T-helper 1 cell treated with Interleukin-12 subunit alpha and Interleukin-12 subunit beta and Interleukin-4 antibody, amounts not matched to agents 30 ng/mL and 1 ng/mL, for 36 hours (primary cell): Measurements from ENCODE around the gene ATP8A2. TPM values are rescaled to one million over a fixed set of nuclear protein-coding genes. Genes with fewer than 3 reads are reported as not detected.

ENCODE experiments used
- intact Hi-C: fragments of 100-400 bp; cut with micrococcal nuclease; formaldehyde crosslinking; loops from one replicate; pipeline ENCODE4 v1.15.1; 2024
- total RNA-seq: library from RNA; stranded (reverse); gene quantifications from 2 replicates; pipeline ENCODE4 v1.2.3, GENCODE V29; 2022

The ATP8A2 gene
- total RNA-seq, 1 donor from 2014 or later: 1.9 TPM

- intact Hi-C loops: no loop called here
These were observed 310.5 kb downstream of the ATP8A2 start for GRCh38 chr13:25682276-25682675.

- intact Hi-C loops: no loop called here
These were observed 311.3 kb downstream of the ATP8A2 start for GRCh38 chr13:25683056-25683455.

- intact Hi-C loops: no loop called here
These were observed 312.0 kb downstream of the ATP8A2 start for GRCh38 chr13:25683662-25684370.

DNA sequence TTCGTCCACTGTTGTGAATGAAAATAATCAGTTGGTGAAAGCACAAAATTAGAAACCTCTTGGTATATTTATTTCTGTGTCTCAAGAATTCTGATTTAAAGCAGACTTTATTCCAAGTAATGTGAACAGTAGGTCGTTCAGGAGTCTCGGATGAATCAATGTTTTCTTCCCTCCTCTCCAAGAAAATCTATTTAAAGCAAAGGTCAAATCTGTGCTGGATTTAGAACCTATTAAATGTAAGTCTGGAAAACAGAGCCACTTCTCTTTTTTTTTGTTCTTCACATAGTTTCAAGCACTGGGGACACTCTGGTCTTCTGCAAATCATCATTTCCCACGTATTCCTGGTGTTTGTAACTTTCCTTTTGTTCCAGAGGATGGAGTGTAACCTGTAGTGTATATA lies 312.7 kb downstream of the ATP8A2 start:
- intact Hi-C loops: no loop called here

DNA sequence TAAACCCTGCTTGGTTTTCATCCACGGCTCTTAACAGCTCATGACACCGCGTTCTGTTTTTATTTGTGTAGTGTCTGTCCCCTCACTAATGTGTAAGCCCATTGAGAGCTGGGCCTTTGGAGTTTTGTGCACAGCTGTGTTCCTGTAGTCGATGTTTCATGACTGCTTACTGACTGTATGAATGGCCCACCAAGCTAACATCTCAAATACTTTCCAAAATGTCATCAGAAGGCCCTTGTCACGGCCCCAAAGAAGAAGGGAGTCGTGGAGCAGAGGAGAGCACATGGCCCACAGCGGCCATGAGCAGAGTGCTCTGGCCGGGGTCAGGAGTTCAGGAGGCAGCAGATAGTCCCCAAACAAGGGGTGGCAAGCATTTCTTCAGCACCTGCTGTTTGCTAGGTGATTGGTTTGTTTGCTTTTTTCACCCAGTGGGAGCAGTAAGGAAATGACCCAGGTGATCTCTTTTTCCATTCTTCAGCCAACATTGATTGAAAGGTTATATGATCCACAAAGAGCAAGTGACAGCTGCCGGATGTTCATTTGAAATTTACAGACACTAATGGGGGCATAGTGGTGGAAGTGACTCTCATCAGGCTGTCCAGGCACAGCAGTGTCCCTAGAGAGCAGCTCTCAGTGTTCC lies 315.2 kb downstream of the ATP8A2 start:
- intact Hi-C loops: no loop called here

DNA sequence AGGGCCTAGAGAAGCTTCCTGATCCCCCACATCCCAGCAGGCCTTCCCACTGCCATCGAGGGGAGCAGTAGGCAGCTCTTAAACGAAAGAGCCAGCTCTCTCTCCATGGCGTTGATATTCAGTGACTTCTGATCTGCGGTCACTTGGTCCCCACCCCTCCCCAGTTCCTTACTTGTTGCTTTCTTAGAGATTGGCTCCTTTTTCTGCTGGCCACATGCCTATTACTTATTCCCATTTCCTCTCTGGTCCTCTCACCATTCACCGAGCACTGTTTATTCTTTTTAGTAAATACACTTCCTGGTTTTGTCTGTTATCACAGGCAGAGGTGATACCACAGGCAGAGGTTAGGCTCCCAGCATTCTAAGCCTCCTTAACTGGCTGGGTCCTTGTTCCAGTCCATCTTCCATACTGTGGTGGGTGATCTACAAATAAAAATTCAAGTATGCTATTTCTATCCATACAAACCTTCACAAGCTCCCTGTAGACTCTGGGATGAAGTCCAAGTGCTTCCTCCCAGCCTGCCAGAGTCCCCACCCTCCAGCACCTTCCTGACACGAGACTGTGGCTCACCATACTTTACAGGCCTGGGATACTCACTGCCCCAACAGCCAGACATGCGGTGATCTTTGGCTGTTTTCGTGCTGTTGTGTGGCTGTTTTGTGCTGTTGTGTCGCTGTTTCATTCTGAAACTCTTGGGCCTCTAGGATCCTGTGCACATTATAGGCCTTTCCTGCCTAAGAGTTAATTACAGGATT lies 315.9 kb downstream of the ATP8A2 start:
- intact Hi-C loops: no loop called here

- intact Hi-C loops: no loop called here
These were observed 316.8 kb downstream of the ATP8A2 start for GRCh38 chr13:25688536-25688935.

DNA sequence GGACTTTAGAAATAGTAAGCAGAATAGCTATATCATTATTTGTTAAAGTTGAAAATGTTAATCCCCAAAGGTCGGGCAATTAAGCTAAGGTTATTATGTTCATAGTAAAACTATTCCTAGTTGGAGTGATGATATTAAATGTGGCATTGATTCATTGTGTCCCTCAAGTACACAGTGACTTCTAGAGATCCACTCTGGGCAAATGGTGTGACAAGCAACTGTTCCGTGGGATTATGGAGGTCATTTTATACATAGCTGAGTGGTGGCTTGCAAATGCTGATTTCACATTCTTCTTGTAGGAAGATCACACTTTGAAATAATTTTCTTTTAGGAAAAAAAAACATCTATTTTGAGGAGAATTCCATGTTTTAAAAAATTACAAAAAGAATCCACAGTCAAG lies 317.8 kb downstream of the ATP8A2 start:
- intact Hi-C loops: no loop called here

GRCh38 chr13:25690582-25690981 lies 318.8 kb downstream of the ATP8A2 start:
- intact Hi-C loops: no loop called here

DNA sequence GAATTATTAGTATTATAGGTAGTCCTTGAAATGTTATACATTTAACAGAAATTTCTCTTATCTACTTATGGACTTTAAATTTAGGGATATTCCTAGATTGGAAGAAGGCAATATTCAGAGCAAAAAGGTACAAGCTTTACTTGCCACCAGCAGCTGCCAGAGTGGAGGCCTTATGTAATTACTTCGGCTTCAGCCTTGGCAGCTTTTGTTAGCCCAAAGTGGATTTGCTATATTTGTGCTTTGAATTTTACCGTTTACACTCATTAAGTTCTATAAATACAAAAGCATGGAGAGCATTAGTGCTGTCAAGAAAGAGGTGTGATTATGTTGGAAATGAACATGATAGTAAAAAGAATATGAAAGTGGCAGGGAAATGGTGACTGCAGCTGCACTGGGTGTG lies 319.9 kb downstream of the ATP8A2 start:
- intact Hi-C loops: no loop called here

DNA sequence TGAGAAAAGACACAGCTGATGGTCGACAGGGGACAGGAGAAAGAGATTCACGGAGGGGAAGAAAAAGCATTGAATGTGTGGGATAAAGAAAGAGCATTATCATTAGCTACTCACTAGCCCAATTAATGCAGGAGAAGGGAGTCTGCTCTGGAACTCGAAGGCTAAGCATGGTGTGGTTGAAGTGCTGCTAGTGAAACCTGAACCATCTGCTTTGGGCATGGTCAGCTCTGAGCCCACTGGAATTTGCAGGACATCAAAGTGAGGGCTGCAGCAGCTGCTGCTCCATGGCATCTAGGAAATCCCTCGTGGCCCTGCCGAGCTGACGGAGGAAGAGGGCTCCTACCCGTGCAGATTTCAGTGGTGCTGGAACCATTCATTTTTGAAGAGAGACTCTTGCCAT lies 320.3 kb downstream of the ATP8A2 start:
- intact Hi-C loops: no loop called here

DNA sequence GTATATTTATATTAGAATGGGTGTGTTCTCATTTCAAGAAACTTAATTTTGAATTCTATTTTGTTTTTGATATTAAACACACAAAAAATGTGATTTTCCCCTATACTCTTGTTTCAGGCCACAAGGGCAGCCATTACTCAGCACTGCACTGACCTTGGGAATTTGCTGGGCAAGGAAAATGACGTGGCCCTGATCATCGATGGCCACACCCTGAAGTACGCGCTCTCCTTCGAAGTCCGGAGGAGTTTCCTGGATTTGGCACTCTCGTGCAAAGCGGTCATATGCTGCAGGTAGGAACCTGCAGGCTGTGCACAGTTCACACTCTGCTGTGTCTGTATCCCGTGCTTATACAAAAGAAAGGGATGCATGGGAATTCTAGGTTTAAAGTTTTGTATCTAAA lies 327.3 kb downstream of the ATP8A2 start:
- intact Hi-C loops: no loop called here

DNA sequence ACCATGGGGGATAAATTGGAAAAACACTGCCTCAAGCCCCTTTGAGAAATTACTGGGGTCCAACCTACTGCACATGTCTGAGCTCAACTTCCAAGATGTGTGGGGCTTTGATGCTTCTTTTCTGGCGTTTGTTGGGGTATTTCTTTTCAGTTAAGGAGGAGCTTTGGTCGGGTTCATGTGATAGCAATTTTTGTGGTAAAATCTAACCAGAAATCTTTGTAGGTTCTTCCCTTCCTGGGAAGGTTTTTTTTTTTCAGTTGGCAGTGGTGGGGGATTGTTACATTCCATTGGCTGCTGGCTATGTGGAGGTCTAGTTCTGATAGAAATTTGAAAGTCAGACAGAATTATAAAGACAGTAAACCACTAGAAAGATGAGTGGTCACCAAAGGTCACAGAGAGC lies 327.8 kb downstream of the ATP8A2 start:
- intact Hi-C loops: no loop called here

- intact Hi-C loops: no loop called here
These were observed 329.5 kb downstream of the ATP8A2 start for GRCh38 chr13:25701304-25701703.

DNA sequence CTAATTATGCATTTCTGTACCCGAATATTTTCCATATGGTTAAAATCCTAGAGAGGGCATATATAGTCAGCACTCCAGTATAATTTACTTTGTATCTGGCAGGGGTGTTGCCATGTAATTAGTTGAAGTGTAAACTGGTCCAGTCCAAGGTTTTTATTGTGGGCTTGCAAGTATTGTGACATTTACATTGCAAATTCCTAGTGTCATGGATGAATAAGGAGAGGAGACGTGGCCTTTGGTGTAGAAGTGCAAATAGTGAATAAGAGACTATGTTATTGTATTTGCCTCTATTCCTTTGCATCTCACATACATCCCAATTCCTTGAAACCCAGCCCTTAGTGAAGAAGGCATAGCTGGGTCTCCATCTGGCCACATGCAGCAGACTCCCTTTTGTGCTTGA lies 330.6 kb downstream of the ATP8A2 start:
- intact Hi-C loops: no loop called here

DNA sequence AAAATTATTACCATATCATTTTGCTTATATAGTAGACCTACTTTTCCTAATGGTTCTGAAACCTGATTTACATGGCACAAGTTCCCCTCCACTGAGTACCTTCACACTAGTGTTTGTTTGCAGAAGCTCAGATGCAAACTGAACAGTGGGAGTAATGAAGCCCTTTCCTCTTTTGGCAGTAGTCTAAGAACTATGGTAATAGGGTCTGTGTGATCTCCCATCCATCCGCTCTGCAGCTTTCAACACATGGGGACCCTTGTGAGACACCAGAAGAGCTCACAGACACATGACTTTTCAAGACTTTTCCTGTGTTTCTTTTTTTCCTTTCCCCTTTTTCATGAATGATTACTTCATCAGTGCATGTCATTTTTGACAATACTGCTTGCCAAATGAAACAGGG lies 336.0 kb downstream of the ATP8A2 start:
- intact Hi-C loops: no loop called here

DNA sequence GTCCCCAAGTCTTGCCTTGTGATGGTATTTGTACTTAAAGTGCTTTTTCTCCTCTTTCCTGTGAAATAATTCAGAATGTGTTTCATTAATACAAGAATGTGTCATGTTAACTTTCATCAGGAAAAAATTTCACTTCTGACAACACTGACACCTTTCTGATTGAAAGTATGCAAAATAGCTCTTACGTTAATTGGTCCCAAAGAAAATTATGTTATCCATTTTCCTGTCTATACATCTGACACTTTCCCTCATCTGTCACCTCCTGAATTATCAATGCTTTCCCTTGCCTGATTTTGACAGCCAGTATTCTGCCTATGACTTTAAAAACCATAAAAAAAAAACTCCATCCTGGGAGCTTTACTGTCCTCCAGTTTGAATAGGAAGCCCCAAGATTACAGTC lies 336.5 kb downstream of the ATP8A2 start:
- intact Hi-C loops: no loop called here

DNA sequence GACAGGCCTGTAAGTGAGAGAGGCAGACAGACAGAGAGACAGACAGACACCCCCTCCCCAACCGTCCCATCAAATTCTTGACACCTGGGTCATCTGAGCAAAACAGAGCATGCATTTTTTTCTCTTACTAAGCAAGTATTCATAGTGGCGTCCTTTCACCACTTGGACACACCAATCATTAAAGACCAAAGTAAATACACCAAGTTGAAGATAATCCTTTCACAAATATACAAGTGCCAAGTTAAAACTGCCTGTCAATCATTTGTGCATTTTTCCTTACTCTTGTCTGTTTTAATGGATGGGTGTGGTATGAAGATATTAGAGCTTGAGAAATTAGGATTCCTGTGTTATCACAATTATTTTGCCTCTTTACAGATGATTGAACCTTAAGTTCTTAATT lies 337.3 kb downstream of the ATP8A2 start:
- intact Hi-C loops: no loop called here

- intact Hi-C loops: no loop called here
These were observed 344.0 kb downstream of the ATP8A2 start for GRCh38 chr13:25715760-25716159.

- intact Hi-C loops: no loop called here
These were observed 346.0 kb downstream of the ATP8A2 start for GRCh38 chr13:25717666-25718197.

- intact Hi-C loops: no loop called here
These were observed 347.9 kb downstream of the ATP8A2 start for GRCh38 chr13:25719666-25720065.

- intact Hi-C loops: no loop called here
These were observed 351.1 kb downstream of the ATP8A2 start for GRCh38 chr13:25722893-25723292.
